HG02884 (cell line): ENCODE measurements around the gene GMEB1.
"Not testable (repeated sequence)": the region's sequence is repeated elsewhere in the genome, so short reads cannot be mapped to it uniquely, and the experiment has no call there.

Experiments used
- ATAC-seq: cut with Tn5 transposase; IDR thresholded peaks from one replicate; pipeline ENCODE4 v1.9.1; 2021; ENCODE audit warnings: mild to moderate bottlenecking, moderate library complexity; ENCODE audit not compliant: unreplicated experiment

The GMEB1 gene

GRCh38 chr1:28668191-28668955 lies at the start of gene GMEB1:
GMEB1 (plus strand) TSS chr1:28668784; CDS start chr1:28683613, 14,829 bp downstream.
- peak; percentile 42 for ATAC-seq

- no peak for ATAC-seq
Observed at GRCh38 chr1:28631713-28632112, 36.9 kb upstream of the GMEB1 start.

- no peak for ATAC-seq
Observed at GRCh38 chr1:28632560-28632959, 36.0 kb upstream of the GMEB1 start.

GRCh38 chr1:28640766-28641165 lies 27.8 kb upstream of the GMEB1 start:
- ATAC-seq: no peak

- ATAC-seq: peak; percentile 14
Observed at GRCh38 chr1:28642056-28642846, 26.3 kb upstream of the GMEB1 start.

- ATAC-seq: peak; percentile 70
Observed at GRCh38 chr1:28642847-28643635, 25.5 kb upstream of the GMEB1 start, which contains the start of gene TAF12. TAF12 (minus strand) TSS chr1:28643067; CDS start chr1:28622081, 20,986 bp downstream.

- ATAC-seq: no peak
Observed at GRCh38 chr1:28644494-28644893, 24.1 kb upstream of the GMEB1 start.

- ATAC-seq: not testable (repeated sequence)
Observed at GRCh38 chr1:28645406-28645805, 23.2 kb upstream of the GMEB1 start.

GRCh38 chr1:28646040-28646439 lies 22.5 kb upstream of the GMEB1 start:
- ATAC-seq: no peak

- ATAC-seq: peak; percentile 44
Observed at GRCh38 chr1:28648008-28648473, 20.5 kb upstream of the GMEB1 start.

GRCh38 chr1:28648474-28649198 lies 19.9 kb upstream of the GMEB1 start, which contains the start of gene RNU11:
RNU11 (plus strand) TSS chr1:28648600.
- ATAC-seq: peak; percentile 52

GRCh38 chr1:28653063-28653462 lies 15.5 kb upstream of the GMEB1 start:
- not testable (repeated sequence) for ATAC-seq

- ATAC-seq: not testable (repeated sequence)
Observed at GRCh38 chr1:28653870-28654269, 14.7 kb upstream of the GMEB1 start.

GRCh38 chr1:28655448-28656311 lies 12.9 kb upstream of the GMEB1 start:
- ATAC-seq: not testable (repeated sequence)

- no peak for ATAC-seq
Observed at GRCh38 chr1:28656335-28656734, 12.2 kb upstream of the GMEB1 start.

GRCh38 chr1:28663871-28664470 lies 4.6 kb upstream of the GMEB1 start:
- no peak for ATAC-seq

- ATAC-seq: no peak
Observed at GRCh38 chr1:28666806-28667205, 1.8 kb upstream of the GMEB1 start.

- peak; percentile 43 for ATAC-seq
Observed at GRCh38 chr1:28668956-28669723, 556 bp downstream of the GMEB1 start.
